Measurements from ENCODE around the gene VAV3.

The VAV3 gene

GRCh38 chr1:107599220-107599619, 365.8 kb downstream of the VAV3 start:
- WGBS, 2 donors (ENCODE audit: extremely low coverage in 2 of 2, insufficient read length in 2 of 2, insufficient replicate concordance in 1 of 2): no CpG with 5 or more reads among the region's 3 CpGs
- Histone ChIP-seq H3K36me3 (replicated peaks in 1 of 2; ENCODE audit: control insufficient read depth in 2 of 2, insufficient read depth in 2 of 2, low read length in 2 of 2) (no peaks in the 10 kb centered on the region), H3K4me3 (ENCODE audit: low read length in 2 of 2) (no peak overlapping the region)

GRCh38 chr1:107597290-107597689, 367.7 kb downstream of the VAV3 start:
- H2AFZ ChIP-seq (ENCODE audit: low read length): no peak overlapping the region
- H3K23ac ChIP-seq (ENCODE audit: low read depth, low read length, poor library complexity): no peak overlapping the region
- no peak overlapping the region for H3K9ac ChIP-seq (ENCODE audit: low read depth, low read length, poor library complexity)
- no peak overlapping the region for H4K8ac ChIP-seq (ENCODE audit: low read depth, low read length)
- no peak for DNase-seq (ENCODE audit: low spot score)
- no peaks in the 10 kb centered on the region for H3K27me3 ChIP-seq (ENCODE audit: control insufficient read depth in 3 of 3, insufficient read depth in 3 of 3, low read depth in 1 of 3, low read length in 3 of 3)
- no peak overlapping the region for H3K4me2 ChIP-seq (ENCODE audit: insufficient read depth, low read length, poor library complexity, severe bottlenecking)
- H3K4me1 ChIP-seq (ENCODE audit: control insufficient read depth in 2 of 2, insufficient read depth in 1 of 2, low read depth in 1 of 2, low read length in 2 of 2): no peaks in the 10 kb centered on the region
- no peak overlapping the region for H4K91ac ChIP-seq (ENCODE audit: low read depth, low read length, poor library complexity)
- no peak overlapping the region for H2BK12ac ChIP-seq (ENCODE audit: low read length)
- H3K79me1 ChIP-seq (ENCODE audit: low read depth, low read length): no peaks in the 10 kb centered on the region
- no peak overlapping the region for H3K18ac ChIP-seq (ENCODE audit: low read length)
- no peak overlapping the region for H3K14ac ChIP-seq (ENCODE audit: low read length)
- no peak overlapping the region for H3K27ac ChIP-seq (replicated peaks; ENCODE audit: low read length)
- no peak overlapping the region for H3K4ac ChIP-seq (ENCODE audit: low read length)
- H3K9me3 ChIP-seq (replicated peaks in 1 of 2; ENCODE audit: control insufficient read depth in 2 of 2, insufficient read depth in 1 of 2, low read depth in 1 of 2, low read length in 2 of 2): no peaks in the 10 kb centered on the region
- no peaks in the 10 kb centered on the region for H3K36me3 ChIP-seq (replicated peaks in 1 of 2; ENCODE audit: control insufficient read depth in 2 of 2, insufficient read depth in 2 of 2, low read length in 2 of 2)
- no peak overlapping the region for H2AK5ac ChIP-seq (ENCODE audit: low read depth, low read length)
- H2BK5ac ChIP-seq (ENCODE audit: low read length): no peak overlapping the region
- no peak overlapping the region for H3K4me3 ChIP-seq (ENCODE audit: low read length in 2 of 2)
- no peak overlapping the region for H2BK15ac ChIP-seq (ENCODE audit: low read length)
- H2BK120ac ChIP-seq (ENCODE audit: low read depth, low read length): no peak overlapping the region

More at GRCh38 chr1:107599220-107599619, 365.8 kb downstream of the VAV3 start:
- no peak overlapping the region for H3K27ac ChIP-seq (replicated peaks; ENCODE audit: low read length)
- H2AK5ac ChIP-seq (ENCODE audit: low read depth, low read length): no peak overlapping the region
- H3K23ac ChIP-seq (ENCODE audit: low read depth, low read length, poor library complexity): no peak overlapping the region
- no peak overlapping the region for H2BK15ac ChIP-seq (ENCODE audit: low read length)
- no peak overlapping the region for H2AFZ ChIP-seq (ENCODE audit: low read length)
- no peak for DNase-seq (ENCODE audit: low spot score)
- no peak overlapping the region for H4K91ac ChIP-seq (ENCODE audit: low read depth, low read length, poor library complexity)
- no peaks in the 10 kb centered on the region for H3K79me1 ChIP-seq (ENCODE audit: low read depth, low read length)
- no peak overlapping the region for H2BK5ac ChIP-seq (ENCODE audit: low read length)
- H3K9me3 ChIP-seq (replicated peaks in 1 of 2; ENCODE audit: control insufficient read depth in 2 of 2, insufficient read depth in 1 of 2, low read depth in 1 of 2, low read length in 2 of 2): no peaks in the 10 kb centered on the region
- H2BK12ac ChIP-seq (ENCODE audit: low read length): no peak overlapping the region
- H3K4ac ChIP-seq (ENCODE audit: low read length): no peak overlapping the region
- no peak overlapping the region for H2BK120ac ChIP-seq (ENCODE audit: low read depth, low read length)
- H3K14ac ChIP-seq (ENCODE audit: low read length): no peak overlapping the region
- no peak overlapping the region for H3K4me2 ChIP-seq (ENCODE audit: insufficient read depth, low read length, poor library complexity, severe bottlenecking)
- no peak overlapping the region for H4K8ac ChIP-seq (ENCODE audit: low read depth, low read length)
- H3K27me3 ChIP-seq (ENCODE audit: control insufficient read depth in 3 of 3, insufficient read depth in 3 of 3, low read depth in 1 of 3, low read length in 3 of 3): no peaks in the 10 kb centered on the region
- no peaks in the 10 kb centered on the region for H3K4me1 ChIP-seq (ENCODE audit: control insufficient read depth in 2 of 2, insufficient read depth in 1 of 2, low read depth in 1 of 2, low read length in 2 of 2)
- H3K18ac ChIP-seq (ENCODE audit: low read length): no peak overlapping the region
- H3K9ac ChIP-seq (ENCODE audit: low read depth, low read length, poor library complexity): no peak overlapping the region

- DNase-seq (ENCODE audit: low spot score): no peak
- Histone ChIP-seq H2AFZ (ENCODE audit: low read length) (no peak overlapping the region), H3K18ac (ENCODE audit: low read length) (no peak overlapping the region), H4K8ac (ENCODE audit: low read depth, low read length) (no peak overlapping the region), H3K79me1 (ENCODE audit: low read depth, low read length) (no peaks in the 10 kb centered on the region), H3K9ac (ENCODE audit: low read depth, low read length, poor library complexity) (no peak overlapping the region), H3K4me2 (ENCODE audit: insufficient read depth, low read length, poor library complexity, severe bottlenecking) (no peak overlapping the region), H3K4me3 (ENCODE audit: low read length in 2 of 2) (no peak overlapping the region), H3K27me3 (ENCODE audit: control insufficient read depth in 3 of 3, insufficient read depth in 3 of 3, low read depth in 1 of 3, low read length in 3 of 3) (no peaks in the 10 kb centered on the region), H3K23ac (ENCODE audit: low read depth, low read length, poor library complexity) (no peak overlapping the region), H3K4me1 (ENCODE audit: control insufficient read depth in 2 of 2, insufficient read depth in 1 of 2, low read depth in 1 of 2, low read length in 2 of 2) (no peaks in the 10 kb centered on the region), H3K36me3 (replicated peaks in 1 of 2; ENCODE audit: control insufficient read depth in 2 of 2, insufficient read depth in 2 of 2, low read length in 2 of 2) (no peaks in the 10 kb centered on the region), H2BK15ac (ENCODE audit: low read length) (no peak overlapping the region), H4K91ac (ENCODE audit: low read depth, low read length, poor library complexity) (no peak overlapping the region), H3K14ac (ENCODE audit: low read length) (no peak overlapping the region), H2BK12ac (ENCODE audit: low read length) (no peak overlapping the region), H2BK5ac (ENCODE audit: low read length) (no peak overlapping the region), H3K4ac (ENCODE audit: low read length) (no peak overlapping the region), H2BK120ac (ENCODE audit: low read depth, low read length) (no peak overlapping the region), H3K9me3 (replicated peaks in 1 of 2; ENCODE audit: control insufficient read depth in 2 of 2, insufficient read depth in 1 of 2, low read depth in 1 of 2, low read length in 2 of 2) (no peaks in the 10 kb centered on the region), H2AK5ac (ENCODE audit: low read depth, low read length) (no peak overlapping the region), H3K27ac (replicated peaks; ENCODE audit: low read length) (no peak overlapping the region)
- no CpG with 5 or more reads among the region's 1 CpG for WGBS, 2 donors (ENCODE audit: extremely low coverage in 2 of 2, insufficient read length in 2 of 2, insufficient replicate concordance in 1 of 2)
Observed at GRCh38 chr1:107594536-107594935, 370.4 kb downstream of the VAV3 start.

- no peak overlapping the region for H3K14ac ChIP-seq (ENCODE audit: low read length)
- H3K4me2 ChIP-seq (ENCODE audit: insufficient read depth, low read length, poor library complexity, severe bottlenecking): no peak overlapping the region
- no peak overlapping the region for H4K91ac ChIP-seq (ENCODE audit: low read depth, low read length, poor library complexity)
- no peaks in the 10 kb centered on the region for H3K79me1 ChIP-seq (ENCODE audit: low read depth, low read length)
- no peak for DNase-seq (ENCODE audit: low spot score)
- H3K9ac ChIP-seq (ENCODE audit: low read depth, low read length, poor library complexity): no peak overlapping the region
- H2BK15ac ChIP-seq (ENCODE audit: low read length): no peak overlapping the region
- no peak overlapping the region for H2BK120ac ChIP-seq (ENCODE audit: low read depth, low read length)
- H3K27me3 ChIP-seq (ENCODE audit: control insufficient read depth in 3 of 3, insufficient read depth in 3 of 3, low read depth in 1 of 3, low read length in 3 of 3): no peaks in the 10 kb centered on the region
- H2AK5ac ChIP-seq (ENCODE audit: low read depth, low read length): no peak overlapping the region
- no peaks in the 10 kb centered on the region for H3K4me1 ChIP-seq (ENCODE audit: control insufficient read depth in 2 of 2, insufficient read depth in 1 of 2, low read depth in 1 of 2, low read length in 2 of 2)
- no peak overlapping the region for H3K27ac ChIP-seq (replicated peaks; ENCODE audit: low read length)
- no peak overlapping the region for H2BK5ac ChIP-seq (ENCODE audit: low read length)
- no peaks in the 10 kb centered on the region for H3K9me3 ChIP-seq (replicated peaks in 1 of 2; ENCODE audit: control insufficient read depth in 2 of 2, insufficient read depth in 1 of 2, low read depth in 1 of 2, low read length in 2 of 2)
- H3K36me3 ChIP-seq (replicated peaks in 1 of 2; ENCODE audit: control insufficient read depth in 2 of 2, insufficient read depth in 2 of 2, low read length in 2 of 2): no peaks in the 10 kb centered on the region
- no peak overlapping the region for H3K23ac ChIP-seq (ENCODE audit: low read depth, low read length, poor library complexity)
- no peak overlapping the region for H2AFZ ChIP-seq (ENCODE audit: low read length)
- H3K18ac ChIP-seq (ENCODE audit: low read length): no peak overlapping the region
- H3K4ac ChIP-seq (ENCODE audit: low read length): no peak overlapping the region
- no peak overlapping the region for H3K4me3 ChIP-seq (ENCODE audit: low read length in 2 of 2)
- WGBS, 2 donors (ENCODE audit: extremely low coverage in 2 of 2, insufficient read length in 2 of 2, insufficient replicate concordance in 1 of 2): no CpG with 5 or more reads among the region's 2 CpGs
- no peak overlapping the region for H2BK12ac ChIP-seq (ENCODE audit: low read length)
- H4K8ac ChIP-seq (ENCODE audit: low read depth, low read length): no peak overlapping the region
Observed at GRCh38 chr1:107593501-107594209, 371.3 kb downstream of the VAV3 start.
